GM13977 (cell line): ENCODE results near the gene CNTNAP5.

Experiments
- DNase-seq: peaks from one replicate; pipeline ENCODE4 v3.0.0; 2012; ENCODE audit warnings: low spot score
- in situ Hi-C: fragments of 300-500 bp; cut with MboI; formaldehyde crosslinking; loops from one replicate; pipeline ENCODE4 v1.12.0; 2022; ENCODE audit warnings: low sequenced_read_pairs, low pct_unique_long_range_greater_than_20kb, mixed read lengths, inconsistent platforms; ENCODE audit not compliant: unreplicated experiment
- TF ChIP-seq, protein P1 (sequence below): IDR thresholded peaks from 2 replicates; pipeline ENCODE4 v1.5.1; 2012; ENCODE audit warnings: mild to moderate bottlenecking, control low read depth; ENCODE audit not compliant: insufficient read depth; ENCODE audit errors: extremely low read depth, missing control alignments

CNTNAP5 gene

DNA sequence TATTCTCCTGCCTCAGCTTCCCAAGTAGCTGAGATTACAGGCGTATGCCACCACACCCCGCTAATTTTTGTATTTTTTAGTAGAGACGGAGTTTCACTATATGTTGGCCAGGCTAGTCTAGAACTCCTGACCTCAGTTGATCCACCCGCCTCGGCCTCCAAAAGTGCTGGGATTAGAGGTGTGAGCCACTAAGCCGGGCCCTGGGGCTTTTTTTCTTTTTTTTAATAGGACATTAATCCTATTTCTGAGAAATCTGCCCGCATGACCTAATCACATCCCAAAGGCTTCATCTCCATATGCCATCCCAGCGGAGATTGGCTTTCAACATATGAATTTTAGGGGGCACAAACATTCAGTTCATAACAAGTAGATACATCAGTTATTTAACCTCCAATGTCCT lies 128.6 kb downstream of the CNTNAP5 start:
- in situ Hi-C loops, result no loop called here
- TF ChIP-seq, protein P1, sequence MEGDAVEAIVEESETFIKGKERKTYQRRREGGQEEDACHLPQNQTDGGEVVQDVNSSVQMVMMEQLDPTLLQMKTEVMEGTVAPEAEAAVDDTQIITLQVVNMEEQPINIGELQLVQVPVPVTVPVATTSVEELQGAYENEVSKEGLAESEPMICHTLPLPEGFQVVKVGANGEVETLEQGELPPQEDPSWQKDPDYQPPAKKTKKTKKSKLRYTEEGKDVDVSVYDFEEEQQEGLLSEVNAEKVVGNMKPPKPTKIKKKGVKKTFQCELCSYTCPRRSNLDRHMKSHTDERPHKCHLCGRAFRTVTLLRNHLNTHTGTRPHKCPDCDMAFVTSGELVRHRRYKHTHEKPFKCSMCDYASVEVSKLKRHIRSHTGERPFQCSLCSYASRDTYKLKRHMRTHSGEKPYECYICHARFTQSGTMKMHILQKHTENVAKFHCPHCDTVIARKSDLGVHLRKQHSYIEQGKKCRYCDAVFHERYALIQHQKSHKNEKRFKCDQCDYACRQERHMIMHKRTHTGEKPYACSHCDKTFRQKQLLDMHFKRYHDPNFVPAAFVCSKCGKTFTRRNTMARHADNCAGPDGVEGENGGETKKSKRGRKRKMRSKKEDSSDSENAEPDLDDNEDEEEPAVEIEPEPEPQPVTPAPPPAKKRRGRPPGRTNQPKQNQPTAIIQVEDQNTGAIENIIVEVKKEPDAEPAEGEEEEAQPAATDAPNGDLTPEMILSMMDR, result no peak
- DNase-seq, result no peak

DNA sequence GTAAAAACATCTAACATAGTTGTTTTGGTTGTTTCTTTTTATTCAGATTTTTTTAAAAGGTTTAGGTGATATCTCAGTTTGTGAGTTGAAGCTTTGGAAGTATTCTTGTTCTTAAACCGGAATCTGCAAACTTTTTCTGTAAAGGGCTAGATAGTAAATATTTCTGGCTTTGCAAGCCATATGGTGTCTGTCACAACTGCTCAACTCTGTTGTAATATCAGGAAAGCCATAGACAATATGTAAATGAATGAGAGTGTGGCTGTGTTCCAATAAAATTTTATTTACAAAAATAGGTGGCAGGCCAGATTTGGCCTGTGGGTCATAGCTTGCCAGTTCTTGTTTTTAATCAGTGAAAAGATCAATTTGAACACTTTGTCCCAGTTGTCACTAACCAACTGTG lies 134.1 kb downstream of the CNTNAP5 start:
- TF ChIP-seq, protein P1, result no peak
- in situ Hi-C loops, result no loop called here
- DNase-seq, result no peak

DNA sequence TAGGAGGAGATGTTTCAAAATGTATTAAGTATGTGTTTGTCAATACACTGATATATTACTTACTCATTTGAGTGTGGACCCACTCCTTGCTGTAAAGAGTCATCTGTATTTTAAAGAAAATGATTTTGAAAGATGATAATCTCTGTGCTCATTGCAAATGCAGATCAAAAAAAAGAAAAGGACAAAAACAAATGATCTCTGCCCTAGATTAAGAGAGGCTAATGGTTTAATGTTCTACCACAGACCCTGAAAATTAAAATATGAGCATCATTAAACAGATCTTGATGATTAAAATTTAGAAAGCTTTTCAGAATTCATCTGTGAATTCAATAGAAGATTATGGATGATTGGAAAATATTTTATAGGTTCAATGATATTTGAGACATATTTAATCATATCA lies 136.5 kb downstream of the CNTNAP5 start:
- TF ChIP-seq, protein P1, result no peak
- in situ Hi-C loops, result no loop called here
- DNase-seq, result no peak

DNA sequence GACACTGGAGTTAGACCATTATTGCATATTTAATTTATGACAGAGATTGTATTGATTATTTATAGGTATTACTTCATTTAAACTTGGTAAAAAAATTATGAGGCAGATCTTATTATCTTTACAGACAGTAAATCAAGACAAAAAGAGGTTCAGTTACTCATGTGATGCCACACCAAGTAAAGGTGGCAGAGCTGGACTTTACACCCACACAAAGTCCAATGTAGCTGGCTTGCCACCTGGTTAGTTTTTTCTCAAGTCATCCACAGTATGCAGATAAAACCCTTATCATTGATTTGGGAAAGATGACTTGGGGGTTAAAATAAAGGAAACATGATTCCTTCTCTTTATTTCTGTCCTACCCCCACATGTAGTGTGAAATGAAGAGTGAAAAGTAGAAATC lies 137.2 kb downstream of the CNTNAP5 start:
- in situ Hi-C loops, result no loop called here
- TF ChIP-seq, protein P1, result no peak
- DNase-seq, result no peak

DNA sequence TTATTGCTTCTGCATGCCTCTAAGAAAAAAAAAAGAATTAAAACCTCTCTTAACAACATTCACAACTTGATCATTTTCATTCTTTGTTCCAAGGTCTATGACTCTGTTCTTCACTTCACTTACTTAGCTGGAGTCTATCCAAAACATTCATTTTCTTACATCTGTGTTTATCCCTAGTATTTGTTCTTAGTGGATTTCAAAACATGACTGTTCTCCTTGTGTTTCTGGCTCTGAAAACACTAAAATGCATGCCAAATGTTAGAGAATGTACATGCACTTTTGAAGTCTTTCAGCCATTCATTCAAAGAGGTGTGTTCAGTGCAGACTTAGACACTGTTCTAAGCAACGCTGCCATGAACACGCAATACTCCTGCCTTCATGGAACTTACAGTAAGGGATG lies 138.8 kb downstream of the CNTNAP5 start:
- no peak for DNase-seq
- in situ Hi-C loops, result no loop called here
- TF ChIP-seq, protein P1, result no peak

DNA sequence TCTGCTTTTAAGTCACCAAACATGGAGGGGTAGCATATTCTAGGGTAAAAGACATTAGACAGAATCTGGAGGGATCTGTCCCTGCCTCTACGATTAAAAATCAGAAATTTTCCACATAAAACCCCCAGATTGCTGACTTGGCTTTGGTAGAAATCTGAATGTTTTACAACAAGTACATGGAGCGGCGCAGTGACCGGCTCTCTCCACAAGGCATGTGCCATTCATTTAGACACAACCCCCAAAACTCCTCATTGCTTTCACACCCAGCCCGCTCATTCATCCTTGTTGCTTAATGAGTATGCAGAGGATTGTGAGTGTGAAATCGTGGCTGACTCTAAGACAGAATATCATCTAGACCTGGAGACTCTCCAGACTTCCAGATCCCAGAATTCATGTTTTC lies 140.6 kb downstream of the CNTNAP5 start:
- DNase-seq, result no peak
- TF ChIP-seq, protein P1, result no peak
- in situ Hi-C loops, result no loop called here

DNA sequence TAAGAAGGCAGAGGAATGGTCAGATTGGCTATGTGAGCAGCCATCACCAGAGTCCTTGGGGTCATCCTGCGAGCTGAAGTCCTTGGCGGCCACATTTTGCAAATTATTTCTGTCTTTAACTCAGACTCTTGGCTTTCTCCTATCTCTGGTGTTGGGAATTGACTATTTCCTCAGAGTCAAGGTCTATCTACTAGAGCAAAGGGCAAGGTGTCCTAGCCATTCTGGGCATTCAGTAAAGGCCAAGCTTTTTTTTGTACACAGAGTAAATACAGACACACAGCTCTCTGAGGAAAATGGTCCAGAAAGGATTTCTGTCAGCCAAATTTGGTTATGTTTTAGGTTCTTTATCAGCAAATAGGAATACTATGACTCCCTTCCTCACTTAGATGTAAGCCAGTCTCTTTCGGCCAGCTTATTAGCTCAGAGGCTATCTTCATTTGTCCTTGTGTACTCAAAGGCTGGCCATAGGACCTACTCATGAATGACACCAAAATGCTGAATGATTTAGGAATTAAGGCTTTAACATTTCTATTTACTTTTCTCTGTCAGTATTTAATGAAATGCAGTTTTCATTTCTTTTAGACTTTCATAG lies 146.5 kb downstream of the CNTNAP5 start:
- TF ChIP-seq, protein P1, result no peak
- no peak for DNase-seq
- in situ Hi-C loops, result no loop called here
